H9 (cell line): ENCODE measurements around the gene DPCD. TPM values are rescaled to one million over a fixed set of nuclear protein-coding genes. Genes with fewer than 3 reads are reported as not detected.
A peak's percentile ranks its signal among the peaks of the same experiment; 100 is the strongest.

Experiments
- DNase-seq: peaks from one replicate; pipeline ENCODE4 v3.0.0-alpha.2; 2017
- H2AFZ ChIP-seq: one replicate; pipeline ENCODE4 v1.6.1; 2013; ENCODE audit warnings: mild to moderate bottlenecking, low read length, control low read depth, moderate library complexity
- H2AK5ac ChIP-seq: 2 replicates; pipeline ENCODE4 v1.6.1; 2013; ENCODE audit warnings: low read length, control low read depth, mixed read lengths; ENCODE audit not compliant: insufficient read length
- H2BK120ac ChIP-seq: one replicate; pipeline ENCODE4 v1.6.1; 2013; ENCODE audit warnings: low read depth, mild to moderate bottlenecking, low read length, control low read depth, inconsistent platforms; ENCODE audit not compliant: poor library complexity, severe bottlenecking
- H2BK12ac ChIP-seq: 2 replicates; pipeline ENCODE4 v1.6.1; 2013; ENCODE audit warnings: low read length, control low read depth, mixed read lengths, low read depth; ENCODE audit not compliant: insufficient read length
- H2BK15ac ChIP-seq: 2 replicates; pipeline ENCODE4 v1.6.1; 2013; ENCODE audit warnings: low read depth, low read length, control low read depth
- H2BK20ac ChIP-seq: one replicate; pipeline ENCODE4 v1.6.1; 2013; ENCODE audit warnings: low read depth, mild to moderate bottlenecking, low read length, control low read depth, inconsistent platforms; ENCODE audit not compliant: poor library complexity, severe bottlenecking
- H2BK5ac ChIP-seq: 2 replicates; pipeline ENCODE4 v1.6.1; 2013; ENCODE audit warnings: low read length, control low read depth, mixed read lengths; ENCODE audit not compliant: insufficient read length
- H3K14ac ChIP-seq: 2 replicates; pipeline ENCODE4 v1.6.1; 2013; ENCODE audit warnings: low read length, control low read depth; ENCODE audit not compliant: insufficient read depth
- H3K18ac ChIP-seq: 2 replicates; pipeline ENCODE4 v1.6.1; 2013; ENCODE audit warnings: low read depth, mild to moderate bottlenecking, mixed read lengths, low read length, control low read depth; ENCODE audit not compliant: insufficient read length
- H3K23ac ChIP-seq: 2 replicates; pipeline ENCODE4 v1.6.1; 2013; ENCODE audit warnings: low read length, control low read depth, mixed read lengths, low read depth; ENCODE audit not compliant: insufficient read length
- H3K23me2 ChIP-seq: 2 replicates; pipeline ENCODE4 v1.6.1; 2013; ENCODE audit warnings: low read depth, mild to moderate bottlenecking, mixed read lengths, low read length, control low read depth; ENCODE audit not compliant: insufficient read length, poor library complexity, severe bottlenecking
- H3K27ac ChIP-seq: 2 replicates; pipeline ENCODE4 v1.5.1; 2013; ENCODE audit warnings: low read length, control low read depth, mixed read lengths, low read depth; ENCODE audit not compliant: insufficient read length
- H3K27me3 ChIP-seq: 2 replicates; pipeline ENCODE4 v1.6.1; 2013; ENCODE audit warnings: low read length, control low read depth, inconsistent platforms; ENCODE audit not compliant: insufficient read depth
- H3K4ac ChIP-seq: 2 replicates; pipeline ENCODE4 v1.6.1; 2013; ENCODE audit warnings: low read depth, mild to moderate bottlenecking, control low read depth, inconsistent platforms, low read length, moderate library complexity
- H3K4me1 ChIP-seq: 2 replicates; pipeline ENCODE4 v1.6.1; 2013; ENCODE audit warnings: low read length, control low read depth, inconsistent platforms; ENCODE audit not compliant: insufficient read depth
- H3K4me2 ChIP-seq: 2 replicates; pipeline ENCODE4 v1.6.1; 2013; ENCODE audit warnings: low read length, control low read depth, mixed read lengths; ENCODE audit not compliant: insufficient read length, insufficient read depth
- H3K56ac ChIP-seq: 2 replicates; pipeline ENCODE4 v1.6.1; 2013; ENCODE audit warnings: low read depth, mild to moderate bottlenecking, mixed read lengths, low read length, control low read depth; ENCODE audit not compliant: insufficient read length
- H3K79me1 ChIP-seq: 2 replicates; pipeline ENCODE4 v1.6.1; 2013; ENCODE audit warnings: low read depth, mild to moderate bottlenecking, moderate library complexity, low read length, control low read depth, inconsistent platforms; ENCODE audit not compliant: insufficient read depth, poor library complexity, severe bottlenecking
- H3K79me2 ChIP-seq: 2 replicates; pipeline ENCODE4 v1.6.1; 2013; ENCODE audit warnings: low read length, control low read depth, inconsistent platforms; ENCODE audit not compliant: insufficient read depth
- H3K9ac ChIP-seq: 2 replicates; pipeline ENCODE4 v1.6.1; 2013; ENCODE audit warnings: low read length, control low read depth, mixed read lengths; ENCODE audit not compliant: insufficient read length; ENCODE audit errors: extremely low read depth
- H3K9me3 ChIP-seq: one replicate; pipeline ENCODE4 v1.6.1; 2013; ENCODE audit warnings: low read depth, low read length, inconsistent platforms; ENCODE audit not compliant: control insufficient read depth
- H3T11ph ChIP-seq: one replicate; pipeline ENCODE4 v1.6.1; 2013; ENCODE audit warnings: mild to moderate bottlenecking, low read length, control low read depth, inconsistent platforms
- H4K20me1 ChIP-seq: one replicate; pipeline ENCODE4 v1.6.1; 2013; ENCODE audit not compliant: control insufficient read depth, insufficient read length, insufficient read depth
- H4K5ac ChIP-seq: 2 replicates; pipeline ENCODE4 v1.6.1; 2013; ENCODE audit warnings: low read depth, mild to moderate bottlenecking, mixed read lengths, low read length, control low read depth; ENCODE audit not compliant: insufficient read length
- H4K8ac ChIP-seq: replicated peaks from 2 replicates; pipeline ENCODE4 v1.6.1; 2013; ENCODE audit warnings: low read length, control low read depth, mixed read lengths, low read depth; ENCODE audit not compliant: insufficient read length
- H4K91ac ChIP-seq: 2 replicates; pipeline ENCODE4 v1.6.1; 2013; ENCODE audit warnings: low read depth, mild to moderate bottlenecking, moderate library complexity, mixed read lengths, low read length, control low read depth; ENCODE audit not compliant: insufficient read length
- H3K27ac Mint-ChIP-seq, 3 experiments: 2 replicates in 2 of 3; 3 replicates in 1 of 3; pipeline ENCODE4 v1.8.0; 2020 to 2021; ENCODE audit warnings: mixed read lengths in 3 of 3, mild to moderate bottlenecking in 1 of 3, moderate library complexity in 1 of 3
- H3K27me3 Mint-ChIP-seq: 2 replicates; pipeline ENCODE4 v1.8.0; 2021; ENCODE audit warnings: low read depth, mild to moderate bottlenecking, moderate library complexity, mixed read lengths
- H3K36me3 Mint-ChIP-seq, 3 experiments: 2 replicates in 2 of 3; 3 replicates in 1 of 3; pipeline ENCODE4 v1.8.0; 2020 to 2021; ENCODE audit warnings: low read depth in 3 of 3, mixed read lengths in 3 of 3; ENCODE audit not compliant: insufficient read depth in 1 of 3
- H3K4me1 Mint-ChIP-seq, 2 experiments: 2 replicates each; pipeline ENCODE4 v1.8.0; 2020; ENCODE audit warnings: mixed read lengths in 2 of 2
- H3K4me3 Mint-ChIP-seq, 2 experiments: 2 replicates in 1 of 2; 3 replicates in 1 of 2; pipeline ENCODE4 v1.8.0; 2020 to 2021; ENCODE audit warnings: mild to moderate bottlenecking in 2 of 2, mixed read lengths in 2 of 2, moderate library complexity in 1 of 2
- H3K9me3 Mint-ChIP-seq, 2 experiments: 2 replicates in 1 of 2; 3 replicates in 1 of 2; pipeline ENCODE4 v1.8.0; 2020; ENCODE audit warnings: mild to moderate bottlenecking in 2 of 2, mixed read lengths in 2 of 2, moderate library complexity in 1 of 2
- CTCF ChIP-seq: fragments of 200-600 bp; sonication (generic); conservative IDR thresholded peaks from 3 replicates; pipeline ENCODE4 v1.8.0; 2021; ENCODE audit warnings: antibody characterized with exemption, mild to moderate bottlenecking
- WGBS: extraction: QIAGEN DNeasy Blood & Tissue Kit; methylation state at CpG from one replicate; pipeline ENCODE4 v1.1.7; 2013; ENCODE audit warnings: missing lambda C conversion rate, low lambda C conversion rate, mixed read lengths; ENCODE audit not compliant: insufficient read length; ENCODE audit errors: extremely low coverage; 5-methylcytosine and 5-hydroxymethylcytosine counted together
- total RNA-seq: library from RNA; stranded (reverse); gene quantifications from 2 replicates; pipeline ENCODE4 v1.2.1, GENCODE V29; 2021

DPCD gene
- total RNA-seq, 1 experiment from 2014 or later = 21.8 TPM

DNA sequence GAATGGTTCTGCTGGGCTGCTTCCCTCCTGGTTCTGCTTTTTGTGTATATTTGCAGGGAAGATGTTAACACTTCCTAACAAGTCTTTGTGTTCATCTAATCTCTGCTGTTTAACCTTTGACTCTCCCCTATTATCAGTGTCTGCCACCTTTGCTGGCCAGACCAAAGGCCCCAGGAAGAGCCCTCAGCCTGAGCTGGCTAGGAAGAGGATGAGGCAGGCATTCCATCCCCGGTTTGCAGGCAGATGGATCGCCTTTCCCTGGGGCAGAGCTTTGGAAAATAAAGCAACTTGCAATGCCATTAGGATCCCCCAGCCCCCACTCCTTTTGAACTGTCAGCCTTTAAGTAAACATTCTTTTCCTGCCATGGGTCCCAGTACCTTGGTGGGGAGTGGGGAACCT, 19.0 kb downstream of the DPCD start:
- Histone ChIP-seq H3K27me3 (no peaks in the 10 kb centered on the region), H3K23ac (no peak overlapping the region), H3K79me1 (no peaks in the 10 kb centered on the region), H3K9ac (no peak overlapping the region), H3K4me1 (no peaks in the 10 kb centered on the region), H3K27ac (no peak overlapping the region), H3K14ac (no peak overlapping the region), H3K4me2 (no peak overlapping the region), H2BK5ac (no peak overlapping the region), H3K79me2 (no peaks in the 10 kb centered on the region), H4K8ac (no peak overlapping the region), H4K91ac (no peak overlapping the region), H2BK15ac (no peak overlapping the region), H2AK5ac (no peak overlapping the region), H4K5ac (no peak overlapping the region), H2BK12ac (no peak overlapping the region), H3T11ph (no peak overlapping the region), H3K9me3 (no peaks in the 10 kb centered on the region), H2BK120ac (no peak overlapping the region), H2AFZ (no peak overlapping the region), H2BK20ac (no peak overlapping the region), H3K23me2 (no peaks in the 10 kb centered on the region), H3K56ac (no peak overlapping the region), H3K4ac (no peak overlapping the region), H4K20me1 (no peaks in the 10 kb centered on the region), H3K18ac (no peak overlapping the region)
- H3K27ac Mint-ChIP-seq = peak overlapping the region in 2 of 3 experiments; percentile 56 to 67; a peak in 2 of 7 replicates
- TF ChIP-seq CTCF = no peak
- no peak for DNase-seq
- peaks cover 16 to 19% of the 10 kb centered on the region in 2 experiments for H3K4me1 Mint-ChIP-seq
- H3K9me3 Mint-ChIP-seq = no peaks in the 10 kb centered on the region; a peak in 1 of 5 replicates
- H3K27me3 Mint-ChIP-seq = no peaks in the 10 kb centered on the region
- no peak overlapping the region for H3K4me3 Mint-ChIP-seq
- no CpG with 5 or more reads among the region's 2 CpGs for WGBS
- H3K36me3 Mint-ChIP-seq = peaks cover 14 to 40% (median 40%) of the 10 kb centered on the region in 3 experiments
